ENCODE data around the gene RGS9. TPM values are rescaled to one million over a fixed set of nuclear protein-coding genes. Genes with fewer than 3 reads are reported as not detected.

The RGS9 gene
- total RNA-seq, 1 experiment from 2014 or later, result 0.49 TPM

GRCh38 chr17:65123757-65124675 is 13.2 kb upstream of the RGS9 start:
- Mint-ChIP-seq H3K9me3 (ENCODE audit: unreplicated experiment) (no peaks in the 10 kb centered on the region), H3K4me3 (ENCODE audit: unreplicated experiment) (peak overlapping the region; percentile 78), H3K27ac (ENCODE audit: low read depth, unreplicated experiment) (peak overlapping the region; percentile 87), H3K27me3 (ENCODE audit: insufficient read depth, unreplicated experiment) (peaks cover 22% of the 10 kb centered on the region), H3K4me1 (ENCODE audit: insufficient read depth, unreplicated experiment) (peaks cover 7% of the 10 kb centered on the region), H3K36me3 (ENCODE audit: insufficient read depth, unreplicated experiment) (no peaks in the 10 kb centered on the region)
- intact Hi-C loops (cut with micrococcal nuclease), result no loop called here
- ChIA-PET POLR2A (interaction anchor here (0.7 to 2.2 kb wide), 16 partner anchors 10 to 1222 kb away, joined by 3 to 24 read pairs (median 4); partner anchors contain the start of gene RGS9), CTCF (no interaction called here)
- no peak for TF ChIP-seq CTCF (IDR thresholded peaks at IDR 0.05; ENCODE audit: unreplicated experiment)
- DNase-seq (ENCODE audit: unreplicated experiment), result peak; percentile 49
- TSS peak; percentile 52 for BruUV-seq (replicated peaks)

GRCh38 chr17:65130832-65131231 is 6.3 kb upstream of the RGS9 start:
- intact Hi-C loops (cut with micrococcal nuclease), result no loop called here
- Mint-ChIP-seq H3K27ac (ENCODE audit: low read depth, unreplicated experiment) (no peak overlapping the region), H3K9me3 (ENCODE audit: unreplicated experiment) (no peaks in the 10 kb centered on the region), H3K27me3 (ENCODE audit: insufficient read depth, unreplicated experiment) (peaks cover 24% of the 10 kb centered on the region), H3K4me3 (ENCODE audit: unreplicated experiment) (no peak overlapping the region), H3K4me1 (ENCODE audit: insufficient read depth, unreplicated experiment) (no peaks in the 10 kb centered on the region), H3K36me3 (ENCODE audit: insufficient read depth, unreplicated experiment) (no peaks in the 10 kb centered on the region)
- TF ChIP-seq CTCF (IDR thresholded peaks at IDR 0.05; ENCODE audit: unreplicated experiment), result no peak
- POLR2A ChIA-PET, result interaction anchor here (0.7 kb wide), 1 partner anchor 624 kb away, joined by 3 read pairs; the partner anchor contains the start of gene CEP95
- no TSS peak for BruUV-seq (replicated peaks)
- CTCF ChIA-PET, result interaction anchor here (0.5 kb wide), 1 partner anchor 191 kb away, joined by 6 read pairs; no protein-coding TSS in a partner anchor
- DNase-seq (ENCODE audit: unreplicated experiment), result no peak

DNA sequence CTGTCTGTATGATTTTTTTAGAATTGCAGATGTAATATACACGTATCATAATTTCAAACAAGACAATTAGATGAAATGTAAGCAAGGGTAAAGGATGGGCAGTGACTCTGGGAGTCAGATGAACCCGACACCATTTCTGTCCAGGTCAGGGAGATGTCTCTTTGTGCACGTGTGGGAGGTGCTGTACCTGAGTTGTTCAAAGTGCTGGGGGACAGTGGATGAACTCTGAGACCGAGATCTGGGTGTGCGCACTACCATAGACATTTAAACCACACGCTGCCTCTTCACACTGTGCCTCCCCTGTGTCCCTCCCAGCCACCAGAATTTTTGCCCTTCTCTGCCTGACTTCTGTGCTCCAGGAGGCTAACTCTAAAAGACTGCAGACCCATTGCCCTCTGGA is 5.9 kb upstream of the RGS9 start:
- H3K9me3 Mint-ChIP-seq (ENCODE audit: unreplicated experiment), result no peaks in the 10 kb centered on the region
- no peaks in the 10 kb centered on the region for H3K36me3 Mint-ChIP-seq (ENCODE audit: insufficient read depth, unreplicated experiment)
- ChIA-PET POLR2A (interaction anchor here (0.6 to 0.7 kb wide), 2 partner anchors 25 to 625 kb away, joined by 3 read pairs; partner anchors contain the start of gene CEP95), CTCF (interaction anchor here (0.5 kb wide), 1 partner anchor 192 kb away, joined by 6 read pairs; no protein-coding TSS in a partner anchor)
- H3K4me1 Mint-ChIP-seq (ENCODE audit: insufficient read depth, unreplicated experiment), result no peaks in the 10 kb centered on the region
- BruUV-seq (replicated peaks), result no TSS peak
- intact Hi-C loops (cut with micrococcal nuclease), result no loop called here
- no peak overlapping the region for H3K4me3 Mint-ChIP-seq (ENCODE audit: unreplicated experiment)
- H3K27ac Mint-ChIP-seq (ENCODE audit: low read depth, unreplicated experiment), result no peak overlapping the region
- TF ChIP-seq CTCF (IDR thresholded peaks at IDR 0.05; ENCODE audit: unreplicated experiment), result no peak
- DNase-seq (ENCODE audit: unreplicated experiment), result no peak
- H3K27me3 Mint-ChIP-seq (ENCODE audit: insufficient read depth, unreplicated experiment), result peaks cover 24% of the 10 kb centered on the region

DNA sequence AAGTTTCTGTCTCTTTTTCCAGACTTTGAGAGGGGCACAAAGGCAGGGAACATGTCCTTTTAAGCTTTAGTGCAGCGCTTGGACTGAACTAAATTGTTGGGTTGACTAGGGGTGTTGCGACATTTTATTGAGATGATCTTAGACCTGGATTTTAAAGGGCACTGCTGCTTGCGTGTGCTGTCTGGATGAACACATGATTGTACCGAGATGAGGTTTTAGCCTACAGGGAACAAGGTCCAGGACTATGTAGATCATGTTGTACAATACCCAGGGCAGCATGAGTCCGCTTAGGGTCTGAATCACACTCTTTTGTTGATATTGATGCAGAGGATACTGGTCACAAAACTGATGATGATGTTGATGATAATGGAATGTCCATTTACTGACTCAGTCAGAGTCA is 5.2 kb upstream of the RGS9 start:
- Mint-ChIP-seq H3K27me3 (ENCODE audit: insufficient read depth, unreplicated experiment) (peaks cover 23% of the 10 kb centered on the region), H3K27ac (ENCODE audit: low read depth, unreplicated experiment) (no peak overlapping the region), H3K4me1 (ENCODE audit: insufficient read depth, unreplicated experiment) (peaks cover 4% of the 10 kb centered on the region), H3K36me3 (ENCODE audit: insufficient read depth, unreplicated experiment) (no peaks in the 10 kb centered on the region), H3K9me3 (ENCODE audit: unreplicated experiment) (no peaks in the 10 kb centered on the region), H3K4me3 (ENCODE audit: unreplicated experiment) (no peak overlapping the region)
- no peak for TF ChIP-seq CTCF (IDR thresholded peaks at IDR 0.05; ENCODE audit: unreplicated experiment)
- POLR2A ChIA-PET, result interaction anchor here (0.6 kb wide), 1 partner anchor 25 kb away, joined by 3 read pairs; no protein-coding TSS in a partner anchor
- CTCF ChIA-PET, result no interaction called here
- peak; percentile 57 for DNase-seq (ENCODE audit: unreplicated experiment)
- intact Hi-C loops (cut with micrococcal nuclease), result no loop called here
- no TSS peak for BruUV-seq (replicated peaks)
